NCI-H2227 treated with DMSO at 0.1 percent for 48 hours (cell line): ENCODE data around the gene SQOR.

Experiments used
- DNase-seq: peaks from one replicate; lab custom pipeline; 2025; lab: John Stamatoyannopoulos, UW

SQOR gene

GRCh38 chr15:45660231-45660979 lies 25.6 kb downstream of the SQOR start:
- no peak for DNase-seq

- DNase-seq: no peak
Observed at GRCh38 chr15:45662375-45662774, 27.5 kb downstream of the SQOR start.

GRCh38 chr15:45664451-45664850 lies 29.6 kb downstream of the SQOR start:
- DNase-seq: no peak

GRCh38 chr15:45665261-45665660 lies 30.4 kb downstream of the SQOR start:
- DNase-seq: no peak

GRCh38 chr15:45666119-45666875 lies 31.5 kb downstream of the SQOR start:
- DNase-seq: no peak

GRCh38 chr15:45667002-45667401 lies 32.2 kb downstream of the SQOR start:
- no peak for DNase-seq

GRCh38 chr15:45668386-45668785 lies 33.6 kb downstream of the SQOR start:
- no peak for DNase-seq

GRCh38 chr15:45669422-45669821 lies 34.6 kb downstream of the SQOR start:
- DNase-seq: no peak

GRCh38 chr15:45670091-45670490 lies 35.3 kb downstream of the SQOR start:
- DNase-seq: no peak

GRCh38 chr15:45670511-45670910 lies 35.7 kb downstream of the SQOR start:
- DNase-seq: no peak

GRCh38 chr15:45674677-45675076 lies 39.8 kb downstream of the SQOR start:
- DNase-seq: no peak

- no peak for DNase-seq
Observed at GRCh38 chr15:45677797-45678196, 43.0 kb downstream of the SQOR start.

GRCh38 chr15:45678459-45679178 lies 43.8 kb downstream of the SQOR start:
- DNase-seq: no peak

GRCh38 chr15:45684533-45684932 lies 49.7 kb downstream of the SQOR start:
- no peak for DNase-seq

- DNase-seq: no peak
Observed at GRCh38 chr15:45689616-45690015, 54.8 kb downstream of the SQOR start.

GRCh38 chr15:45690581-45691260 lies 55.9 kb downstream of the SQOR start:
- DNase-seq: no peak

GRCh38 chr15:45701108-45701507 lies 66.3 kb downstream of the SQOR start:
- DNase-seq: no peak

- DNase-seq: no peak
Observed at GRCh38 chr15:45702041-45702440, 67.2 kb downstream of the SQOR start.

- DNase-seq: no peak
Observed at GRCh38 chr15:45703670-45704328, 69.0 kb downstream of the SQOR start.

GRCh38 chr15:45704329-45705249 lies 69.8 kb downstream of the SQOR start:
- DNase-seq: no peak
